ENCODE results near the gene BTRC.

The BTRC gene

GRCh38 chr10:101452176-101452575 lies 98.2 kb downstream of the BTRC start:
- H3F3A ChIP-seq (ENCODE audit: insufficient read depth): no peaks in the 10 kb centered on the region
- no peaks in the 10 kb centered on the region for H3K79me2 ChIP-seq (ENCODE audit: insufficient read depth, low read length)
- H3K27me3 ChIP-seq (ENCODE audit: low read length): no peaks in the 10 kb centered on the region
- H3K9ac ChIP-seq (ENCODE audit: low read length): no peak overlapping the region
- no peak overlapping the region for H3K27ac ChIP-seq (ENCODE audit: low read depth, low read length)
- no peak overlapping the region for H3K4me2 ChIP-seq (ENCODE audit: low read depth, low read length, poor library complexity, severe bottlenecking)
- no peaks in the 10 kb centered on the region for H3K36me3 ChIP-seq (ENCODE audit: low read length)
- TF ChIP-seq EZH2phosphoT487 (conservative IDR thresholded peaks at IDR 0.05; ENCODE audit: low read length): no peak
- TF ChIP-seq, protein P1, sequence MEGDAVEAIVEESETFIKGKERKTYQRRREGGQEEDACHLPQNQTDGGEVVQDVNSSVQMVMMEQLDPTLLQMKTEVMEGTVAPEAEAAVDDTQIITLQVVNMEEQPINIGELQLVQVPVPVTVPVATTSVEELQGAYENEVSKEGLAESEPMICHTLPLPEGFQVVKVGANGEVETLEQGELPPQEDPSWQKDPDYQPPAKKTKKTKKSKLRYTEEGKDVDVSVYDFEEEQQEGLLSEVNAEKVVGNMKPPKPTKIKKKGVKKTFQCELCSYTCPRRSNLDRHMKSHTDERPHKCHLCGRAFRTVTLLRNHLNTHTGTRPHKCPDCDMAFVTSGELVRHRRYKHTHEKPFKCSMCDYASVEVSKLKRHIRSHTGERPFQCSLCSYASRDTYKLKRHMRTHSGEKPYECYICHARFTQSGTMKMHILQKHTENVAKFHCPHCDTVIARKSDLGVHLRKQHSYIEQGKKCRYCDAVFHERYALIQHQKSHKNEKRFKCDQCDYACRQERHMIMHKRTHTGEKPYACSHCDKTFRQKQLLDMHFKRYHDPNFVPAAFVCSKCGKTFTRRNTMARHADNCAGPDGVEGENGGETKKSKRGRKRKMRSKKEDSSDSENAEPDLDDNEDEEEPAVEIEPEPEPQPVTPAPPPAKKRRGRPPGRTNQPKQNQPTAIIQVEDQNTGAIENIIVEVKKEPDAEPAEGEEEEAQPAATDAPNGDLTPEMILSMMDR (IDR thresholded peaks at IDR 0.05; ENCODE audit: insufficient read depth, low read length, poor library complexity, severe bottlenecking): no peak
- H4K20me1 ChIP-seq (ENCODE audit: low read depth, low read length): no peaks in the 10 kb centered on the region
- no peak overlapping the region for H2AFZ ChIP-seq (ENCODE audit: low read depth, low read length, severe bottlenecking)
- H3K4me3 ChIP-seq (ENCODE audit: insufficient read depth, low read length, poor library complexity, severe bottlenecking): no peak overlapping the region
- no peaks in the 10 kb centered on the region for H3K9me3 ChIP-seq (ENCODE audit: insufficient read depth, low read length)
- no peaks in the 10 kb centered on the region for H3K9me2 ChIP-seq (replicated peaks; ENCODE audit: insufficient read depth, low read length)

- Histone ChIP-seq H3F3A (ENCODE audit: insufficient read depth) (no peaks in the 10 kb centered on the region), H3K4me3 (ENCODE audit: insufficient read depth, low read length, poor library complexity, severe bottlenecking) (no peak overlapping the region), H4K20me1 (ENCODE audit: low read depth, low read length) (no peaks in the 10 kb centered on the region), H3K36me3 (ENCODE audit: low read length) (no peaks in the 10 kb centered on the region), H3K27me3 (ENCODE audit: low read length) (no peaks in the 10 kb centered on the region), H3K4me2 (ENCODE audit: low read depth, low read length, poor library complexity, severe bottlenecking) (no peak overlapping the region), H3K27ac (ENCODE audit: low read depth, low read length) (no peak overlapping the region), H3K9me2 (replicated peaks; ENCODE audit: insufficient read depth, low read length) (no peaks in the 10 kb centered on the region), H3K9ac (ENCODE audit: low read length) (no peak overlapping the region), H3K9me3 (ENCODE audit: insufficient read depth, low read length) (no peaks in the 10 kb centered on the region), H2AFZ (ENCODE audit: low read depth, low read length, severe bottlenecking) (no peak overlapping the region), H3K79me2 (ENCODE audit: insufficient read depth, low read length) (no peaks in the 10 kb centered on the region)
- no peak for TF ChIP-seq EZH2phosphoT487 (conservative IDR thresholded peaks at IDR 0.05; ENCODE audit: low read length)
- TF ChIP-seq, protein P1 (IDR thresholded peaks at IDR 0.05; ENCODE audit: insufficient read depth, low read length, poor library complexity, severe bottlenecking): no peak
These were observed 98.6 kb downstream of the BTRC start for GRCh38 chr10:101452593-101452992.

DNA sequence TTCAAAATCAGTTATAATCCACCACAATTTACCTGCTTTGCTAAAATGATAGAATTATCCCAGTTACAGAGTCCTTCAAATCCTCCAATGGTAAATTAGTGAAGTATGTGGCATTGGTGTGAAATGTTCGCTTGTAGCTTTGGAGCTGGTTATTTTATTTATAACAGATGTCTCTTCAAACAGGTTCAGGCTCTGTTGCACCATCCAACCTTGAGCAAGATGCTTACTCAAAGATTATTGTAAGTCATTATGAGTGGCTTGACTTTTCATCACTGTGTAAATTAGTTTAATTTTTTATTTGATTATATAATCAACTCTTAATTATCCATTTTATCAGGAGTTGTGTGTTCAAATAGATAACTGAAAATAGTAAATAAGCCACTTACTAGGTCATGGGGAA lies 99.4 kb downstream of the BTRC start:
- Histone ChIP-seq H3K79me2 (ENCODE audit: insufficient read depth, low read length) (no peaks in the 10 kb centered on the region), H4K20me1 (ENCODE audit: low read depth, low read length) (no peaks in the 10 kb centered on the region), H2AFZ (ENCODE audit: low read depth, low read length, severe bottlenecking) (no peak overlapping the region), H3K9me3 (ENCODE audit: insufficient read depth, low read length) (no peaks in the 10 kb centered on the region), H3K4me3 (ENCODE audit: insufficient read depth, low read length, poor library complexity, severe bottlenecking) (no peak overlapping the region), H3K27me3 (ENCODE audit: low read length) (no peaks in the 10 kb centered on the region), H3K36me3 (ENCODE audit: low read length) (no peaks in the 10 kb centered on the region), H3K9ac (ENCODE audit: low read length) (no peak overlapping the region), H3K9me2 (replicated peaks; ENCODE audit: insufficient read depth, low read length) (no peaks in the 10 kb centered on the region), H3K27ac (ENCODE audit: low read depth, low read length) (no peak overlapping the region), H3K4me2 (ENCODE audit: low read depth, low read length, poor library complexity, severe bottlenecking) (no peak overlapping the region), H3F3A (ENCODE audit: insufficient read depth) (no peaks in the 10 kb centered on the region)
- TF ChIP-seq, protein P1 (IDR thresholded peaks at IDR 0.05; ENCODE audit: insufficient read depth, low read length, poor library complexity, severe bottlenecking): no peak
- no peak for TF ChIP-seq EZH2phosphoT487 (conservative IDR thresholded peaks at IDR 0.05; ENCODE audit: low read length)
